Karpas-422 (cell line): ENCODE measurements around the gene PWWP2A. TPM values are rescaled to one million over a fixed set of nuclear protein-coding genes. Genes with fewer than 3 reads are reported as not detected.

Experiments
- DNase-seq: peaks from one replicate; pipeline ENCODE4 v3.0.0-alpha.2; 2015
- H2AFZ ChIP-seq: fragments of 200-600 bp; sonication (generic); 2 replicates; pipeline ENCODE4 v1.6.1; 2014; ENCODE audit warnings: antibody characterized with exemption, low read length, mixed read lengths
- H3K27ac ChIP-seq: fragments of 200-600 bp; sonication (generic); 2 replicates; pipeline ENCODE4 v1.5.1; 2014; ENCODE audit warnings: mild to moderate bottlenecking, low read length, moderate library complexity
- H3K27me3 ChIP-seq: fragments of 200-600 bp; sonication (generic); 2 replicates; pipeline ENCODE4 v1.6.1; 2014; ENCODE audit warnings: low read length, mixed read lengths
- H3K36me3 ChIP-seq: fragments of 200-600 bp; sonication (generic); 2 replicates; pipeline ENCODE4 v1.6.1; 2014; ENCODE audit warnings: low read length, mixed read lengths; ENCODE audit not compliant: insufficient read depth
- H3K4me1 ChIP-seq: fragments of 200-600 bp; sonication (generic); 2 replicates; pipeline ENCODE4 v1.6.1; 2014; ENCODE audit warnings: mild to moderate bottlenecking, low read length, mixed read lengths
- H3K4me2 ChIP-seq: fragments of 200-600 bp; sonication (generic); 2 replicates; pipeline ENCODE4 v1.6.1; 2014; ENCODE audit warnings: low read length, low read depth, mild to moderate bottlenecking; ENCODE audit not compliant: poor library complexity, severe bottlenecking
- H3K4me3 ChIP-seq: fragments of 200-600 bp; sonication (generic); 2 replicates; pipeline ENCODE4 v1.5.1; 2014; ENCODE audit warnings: mild to moderate bottlenecking, antibody characterized with exemption, low read length, mixed read lengths
- H3K79me2 ChIP-seq: fragments of 200-600 bp; sonication (generic); 2 replicates; pipeline ENCODE4 v1.6.1; 2014; ENCODE audit warnings: mild to moderate bottlenecking, low read length, mixed read lengths
- H3K9ac ChIP-seq: fragments of 200-600 bp; sonication (generic); 2 replicates; pipeline ENCODE4 v1.6.0; 2014; ENCODE audit warnings: low read length
- H3K9me2 ChIP-seq: fragments of 200-600 bp; sonication (generic), shearing (Covaris generic); replicated peaks from 2 replicates; pipeline ENCODE4 v1.6.0; 2014; ENCODE audit warnings: mild to moderate bottlenecking, low read length, moderate library complexity; ENCODE audit not compliant: insufficient read depth
- H3K9me3 ChIP-seq: fragments of 300-700, 200-600 bp; sonication (generic); 2 replicates; pipeline ENCODE4 v1.6.1; 2014; ENCODE audit warnings: low read length, mixed read lengths
- H4K20me1 ChIP-seq: fragments of 200-600 bp; sonication (generic); 2 replicates; pipeline ENCODE4 v1.6.1; 2014; ENCODE audit warnings: mild to moderate bottlenecking, antibody characterized with exemption, low read length, low read depth; ENCODE audit not compliant: insufficient read depth
- total RNA-seq: library from RNA; depleted of rRNA; stranded (reverse); fragments of >200 nt; shearing (Covaris generic); gene quantifications from 2 replicates; pipeline ENCODE4 v1.2.3, GENCODE V29; 2014; ENCODE audit warnings: low replicate concordance; rRNA removed

Gene PWWP2A
- total RNA-seq, 1 experiment from 2014 or later = 25.8 TPM

DNA sequence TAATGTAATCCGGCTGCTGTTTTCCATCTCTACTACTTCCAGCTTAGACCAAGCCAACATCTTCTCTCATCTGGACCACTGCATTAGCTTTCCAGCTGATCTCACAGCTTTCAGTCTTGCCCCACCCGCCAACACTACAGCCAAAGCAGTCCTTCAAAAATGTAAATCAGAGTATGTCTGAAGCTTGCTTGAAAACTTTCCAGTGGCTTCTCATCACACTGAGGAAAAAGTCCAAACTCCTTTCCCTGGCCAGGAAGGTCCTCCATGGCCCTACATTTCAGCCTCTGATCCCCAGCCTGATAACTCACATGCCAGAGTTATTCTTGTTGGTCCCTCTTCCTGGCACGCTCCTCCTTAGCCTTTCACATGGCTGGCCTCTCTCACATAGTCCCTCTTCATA is 71.8 kb downstream of the PWWP2A start:
- no peak overlapping the region for H3K9ac ChIP-seq
- H3K36me3 ChIP-seq = peaks cover 21% of the 10 kb centered on the region; the same call in 1 of the 2 replicates
- H3K27ac ChIP-seq = no peak overlapping the region
- no peaks in the 10 kb centered on the region for H3K27me3 ChIP-seq
- H3K4me1 ChIP-seq = peaks cover 5% of the 10 kb centered on the region
- no peaks in the 10 kb centered on the region for H4K20me1 ChIP-seq
- no peaks in the 10 kb centered on the region for H3K9me3 ChIP-seq
- H2AFZ ChIP-seq = no peak overlapping the region
- no peak overlapping the region for H3K4me2 ChIP-seq
- DNase-seq = no peak
- peaks cover 11% of the 10 kb centered on the region; the same call in 1 of the 2 replicates for H3K79me2 ChIP-seq
- H3K4me3 ChIP-seq = no peak overlapping the region
- no peaks in the 10 kb centered on the region for H3K9me2 ChIP-seq

DNA sequence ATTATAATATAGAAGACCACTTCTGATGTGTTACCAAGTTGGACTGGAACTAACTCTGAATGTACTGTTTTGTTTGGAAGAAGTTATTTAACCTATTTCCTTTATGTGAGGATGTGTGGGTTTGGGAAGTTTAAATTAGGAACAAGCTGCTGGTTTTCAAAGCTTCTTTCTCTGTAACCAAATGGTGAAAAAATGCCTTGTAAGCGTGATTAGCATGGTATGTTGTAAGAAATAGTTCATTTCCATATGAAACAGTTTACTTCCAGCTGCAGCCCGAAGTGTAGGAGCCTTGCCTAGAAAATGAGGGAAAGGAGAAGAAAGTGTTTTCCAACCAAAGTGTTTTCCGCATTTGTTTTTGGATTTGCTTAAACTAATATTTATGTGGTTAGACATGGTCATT is 74.3 kb downstream of the PWWP2A start:
- Histone ChIP-seq H3K9ac (no peak overlapping the region), H2AFZ (no peak overlapping the region), H3K9me2 (no peaks in the 10 kb centered on the region), H3K27me3 (no peaks in the 10 kb centered on the region), H3K9me3 (no peaks in the 10 kb centered on the region), H3K27ac (no peak overlapping the region), H3K4me3 (no peak overlapping the region), H3K36me3 (peaks cover 9% of the 10 kb centered on the region; the same call in 1 of the 2 replicates), H3K79me2 (peaks cover 11% of the 10 kb centered on the region; the same call in 1 of the 2 replicates), H3K4me2 (no peak overlapping the region), H3K4me1 (no peaks in the 10 kb centered on the region), H4K20me1 (no peaks in the 10 kb centered on the region)
- no peak for DNase-seq

DNA sequence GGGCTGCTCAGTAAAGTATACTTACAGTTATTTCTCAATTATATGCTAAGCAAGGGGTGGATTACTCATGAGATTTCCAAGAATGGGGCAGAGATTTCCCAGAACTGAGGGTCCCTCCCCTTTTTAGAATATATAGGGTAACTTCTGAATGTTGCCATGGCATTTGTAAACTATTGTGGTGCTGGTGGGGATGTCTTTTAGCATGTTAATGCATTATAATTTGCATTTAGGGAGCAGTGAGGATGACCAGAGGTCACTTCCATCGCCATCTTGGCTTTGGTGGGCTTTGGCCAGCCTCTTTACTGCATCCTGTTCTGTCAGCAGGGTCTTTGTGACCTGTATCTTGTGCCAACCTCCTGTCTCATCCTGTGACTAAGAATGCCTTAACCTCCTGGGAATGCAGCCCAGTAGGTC is 74.9 kb downstream of the PWWP2A start:
- Histone ChIP-seq H3K4me1 (no peaks in the 10 kb centered on the region), H3K9me2 (no peaks in the 10 kb centered on the region), H3K27me3 (no peaks in the 10 kb centered on the region), H3K27ac (no peak overlapping the region), H3K36me3 (peaks cover 14% of the 10 kb centered on the region; the same call in 1 of the 2 replicates), H3K4me3 (no peak overlapping the region), H3K9me3 (no peaks in the 10 kb centered on the region), H2AFZ (no peak overlapping the region), H3K79me2 (peaks cover 11% of the 10 kb centered on the region; the same call in 1 of the 2 replicates), H3K9ac (no peak overlapping the region), H4K20me1 (no peaks in the 10 kb centered on the region), H3K4me2 (no peak overlapping the region)
- no peak for DNase-seq

DNA sequence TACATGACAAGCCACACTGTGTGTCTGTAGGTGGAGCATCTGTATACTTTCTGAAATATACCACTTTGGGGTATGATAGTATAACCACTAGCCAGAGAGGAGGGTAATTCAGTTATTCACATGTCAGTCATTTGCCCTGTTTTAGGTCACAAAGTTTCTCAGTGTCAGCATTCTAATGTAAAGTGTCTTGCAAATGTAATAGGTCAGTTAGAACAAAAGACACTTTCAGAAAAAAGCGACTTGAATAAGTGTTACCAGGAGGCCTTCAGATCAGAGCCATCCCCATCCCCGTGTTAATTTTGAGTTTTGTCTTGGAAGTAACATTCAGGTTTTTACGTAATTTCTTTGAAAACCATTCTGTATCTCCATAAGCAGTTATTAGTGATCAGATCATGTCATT is 76.6 kb downstream of the PWWP2A start:
- peaks cover 11% of the 10 kb centered on the region; the same call in 1 of the 2 replicates for H3K79me2 ChIP-seq
- peaks cover 17% of the 10 kb centered on the region; the same call in 1 of the 2 replicates for H3K36me3 ChIP-seq
- H2AFZ ChIP-seq = no peak overlapping the region
- no peak overlapping the region for H3K4me2 ChIP-seq
- no peaks in the 10 kb centered on the region for H3K27me3 ChIP-seq
- no peaks in the 10 kb centered on the region for H4K20me1 ChIP-seq
- H3K4me1 ChIP-seq = no peaks in the 10 kb centered on the region
- no peak overlapping the region for H3K9ac ChIP-seq
- DNase-seq = no peak
- no peaks in the 10 kb centered on the region for H3K9me2 ChIP-seq
- H3K9me3 ChIP-seq = no peaks in the 10 kb centered on the region
- no peak overlapping the region for H3K27ac ChIP-seq
- H3K4me3 ChIP-seq = no peak overlapping the region

Other genes with a start within 250 kb of the PWWP2A start
- not detected in 2 replicates for gene ADRA1B, start 203.0 kb downstream of the PWWP2A start, total RNA-seq
- gene TTC1, start 110.3 kb downstream of the PWWP2A start, total RNA-seq = 43.7 and 48.1 TPM in 2 replicates
- gene FABP6, start 110.1 kb upstream of the PWWP2A start, total RNA-seq = 0.69 and 0.97 TPM in 2 replicates
- gene CCNJL, start 193.1 kb upstream of the PWWP2A start, total RNA-seq = not detected in 2 replicates